Stimulated activated CD8-positive, alpha-beta memory T cell treated with anti-CD3 and anti-CD28 coated beads, Interleukin-7, amount 100 ng/mL, for 48 hours (primary cell): ENCODE data around the gene XAB2.
"Not testable (repeated sequence)": the region's sequence is repeated elsewhere in the genome, so short reads cannot be mapped to it uniquely, and the experiment has no call there.

Experiments
- DNase-seq, 2 donors: peaks; one replicate each; pipeline ENCODE4 v3.0.0-alpha.2; 2020; ENCODE audit warnings: low read depth in 1 of 2; ENCODE audit errors: extremely low read depth in 1 of 2

The XAB2 gene

DNA sequence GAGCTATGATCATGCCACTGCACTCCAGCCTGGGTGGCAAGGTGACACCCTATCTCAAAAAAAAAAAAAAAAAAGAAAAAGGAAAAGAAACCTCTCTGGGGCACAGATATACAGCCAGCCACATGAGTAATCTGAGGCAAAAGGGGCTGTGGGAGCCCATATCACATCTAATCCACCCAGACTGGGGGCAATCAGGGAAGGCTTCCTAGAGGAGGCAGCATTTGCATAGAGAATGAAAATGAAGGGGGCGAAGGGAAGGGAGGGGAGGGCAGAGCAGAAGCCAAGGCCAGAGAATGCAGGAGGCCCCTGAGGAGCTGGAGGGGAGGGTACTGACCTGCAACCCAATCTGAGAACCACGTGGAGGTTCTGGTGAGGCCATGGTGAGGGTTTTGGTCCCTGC is 20.8 kb upstream of the XAB2 start:
- no peak for DNase-seq

DNA sequence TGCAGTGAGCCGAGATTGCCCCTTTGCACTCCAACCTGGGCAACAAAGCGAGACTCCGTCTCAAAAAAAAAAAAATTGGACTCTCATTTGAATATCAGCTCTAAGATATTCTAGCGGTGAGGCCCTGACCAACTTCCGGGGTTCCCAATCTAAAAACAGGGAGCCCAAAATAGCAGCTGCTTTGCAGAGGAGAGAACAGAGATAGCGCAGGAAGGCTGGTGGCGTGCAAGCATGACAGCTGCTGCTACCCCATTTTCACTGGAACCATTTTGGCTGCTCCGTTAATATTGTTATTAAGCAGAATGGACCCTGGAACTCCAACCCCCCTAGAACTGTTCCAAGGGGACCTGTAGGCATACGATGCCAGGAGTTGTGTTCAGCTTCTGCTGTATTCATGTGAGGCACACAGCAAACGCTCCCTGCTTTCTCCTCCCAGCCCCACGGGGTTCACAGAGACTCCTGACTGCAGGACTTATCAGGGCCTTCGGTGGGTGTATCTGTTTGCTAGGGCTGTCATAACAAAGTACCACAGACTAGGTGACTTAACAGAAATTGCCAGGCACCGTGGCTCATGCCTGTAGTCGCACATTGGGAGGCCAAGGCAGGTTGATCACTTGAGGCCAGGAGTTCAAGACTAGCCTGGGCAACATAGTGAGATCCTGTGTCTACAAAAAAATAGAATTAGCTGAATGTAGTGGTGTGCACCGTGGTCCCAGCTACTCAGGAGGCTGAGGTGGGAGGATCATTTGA is 19.1 kb upstream of the XAB2 start:
- no peak for DNase-seq

DNA sequence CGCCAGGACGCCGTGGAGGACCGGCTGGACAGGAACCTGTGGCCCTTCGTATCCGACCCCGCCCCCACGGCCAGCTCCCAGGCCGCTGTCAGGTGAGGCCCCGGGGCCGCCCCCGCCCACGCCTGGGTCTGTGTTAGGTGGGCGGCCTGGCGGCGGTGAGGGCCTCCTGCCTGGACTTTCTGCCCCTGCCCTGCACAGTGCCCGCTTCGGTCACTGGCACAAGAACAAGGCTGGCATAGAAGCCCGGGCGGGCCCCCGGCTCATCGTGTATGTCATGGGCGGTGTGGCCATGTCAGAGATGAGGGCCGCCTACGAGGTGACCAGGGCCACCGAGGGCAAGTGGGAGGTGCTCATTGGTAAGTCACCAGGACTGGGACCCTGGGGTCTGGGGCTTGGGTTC is 17.8 kb upstream of the XAB2 start:
- no peak for DNase-seq

DNA sequence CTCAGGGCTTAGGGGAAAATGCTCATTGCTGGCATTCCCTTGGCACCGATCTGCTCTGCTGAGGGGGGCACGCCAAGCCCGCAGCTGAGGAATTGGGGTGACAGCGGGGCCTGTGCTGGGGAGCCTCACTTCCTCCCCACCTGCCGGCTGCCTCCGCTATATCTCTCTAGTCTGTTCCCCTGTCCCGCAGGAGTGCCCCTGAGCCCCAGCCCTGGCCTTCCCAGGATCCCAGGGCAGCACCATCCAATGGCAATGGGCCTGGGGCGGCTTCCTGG is 17.0 kb upstream of the XAB2 start:
- DNase-seq, result no peak

DNA sequence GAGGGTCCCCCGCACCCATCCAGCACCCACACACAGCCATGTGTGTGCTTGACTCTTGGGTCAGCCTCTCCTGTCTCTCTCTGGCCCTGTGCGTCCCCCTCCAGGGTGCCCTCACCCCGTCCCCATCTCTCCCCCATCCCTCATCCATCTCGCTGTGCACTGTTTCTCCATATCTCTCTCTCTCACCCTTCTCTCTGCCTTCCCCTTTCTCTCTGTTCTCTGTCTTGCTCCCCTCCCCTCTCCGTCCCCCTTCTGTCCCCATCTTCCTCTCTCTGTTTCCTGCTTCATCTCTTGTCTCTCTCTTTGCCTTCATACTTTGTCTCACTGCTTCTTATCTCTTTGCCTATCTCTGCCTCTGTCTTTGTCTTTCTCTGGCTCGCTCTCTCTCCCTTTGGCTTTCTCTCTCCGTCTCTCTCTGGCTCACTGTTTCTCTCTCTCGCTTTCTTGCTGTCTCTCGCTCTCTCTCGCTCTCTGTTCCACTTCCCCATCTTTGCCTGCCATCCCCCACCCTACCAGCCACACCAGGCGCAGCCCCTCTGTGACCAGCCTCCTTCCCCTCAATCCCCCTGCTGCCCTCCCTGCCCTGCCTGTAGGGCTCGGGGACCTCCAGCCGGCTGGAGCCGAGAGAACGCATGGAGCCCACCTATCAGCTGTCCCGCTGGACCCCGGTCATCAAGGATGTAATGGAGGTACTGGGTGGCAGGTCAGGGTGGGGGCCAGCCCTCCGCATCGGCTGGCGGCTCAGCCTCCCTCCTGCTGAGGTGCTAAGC is 16.5 kb upstream of the XAB2 start:
- DNase-seq, result no peak

DNA sequence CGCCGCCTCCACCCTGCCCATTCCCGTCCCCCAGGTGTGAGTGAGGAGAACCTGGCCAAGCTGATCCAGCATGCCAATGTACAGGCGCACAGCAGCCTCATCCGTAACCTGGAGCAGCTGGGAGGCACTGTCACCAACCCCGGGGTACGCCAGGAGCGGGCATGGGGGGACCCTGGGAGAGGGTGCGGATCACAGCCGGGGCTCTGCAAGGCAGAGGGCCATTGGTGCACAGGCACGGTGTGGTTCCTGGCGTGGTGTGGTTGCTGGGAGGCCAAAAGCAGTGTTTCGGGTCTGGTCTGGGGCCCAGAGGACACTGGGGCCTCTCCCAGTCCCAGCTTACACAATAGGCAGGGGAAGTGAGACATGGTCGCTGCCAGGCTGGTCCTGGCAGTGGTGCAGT is 15.8 kb upstream of the XAB2 start:
- no peak for DNase-seq

DNA sequence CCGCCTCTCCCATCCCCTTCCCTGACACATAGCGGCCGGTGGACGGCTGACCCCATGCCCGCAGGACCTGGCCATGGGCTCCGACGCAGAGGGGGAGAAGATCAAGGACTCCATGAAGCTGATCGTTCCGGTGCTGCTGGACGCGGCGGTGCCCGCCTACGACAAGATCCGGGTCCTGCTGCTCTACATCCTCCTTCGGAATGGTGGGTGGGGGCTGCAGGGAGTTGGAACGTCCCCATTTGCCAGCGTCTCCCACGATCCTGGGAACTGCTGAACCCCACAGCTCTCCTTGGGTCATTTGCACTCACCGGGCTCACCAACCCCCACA is 15.2 kb upstream of the XAB2 start:
- no peak for DNase-seq

DNA sequence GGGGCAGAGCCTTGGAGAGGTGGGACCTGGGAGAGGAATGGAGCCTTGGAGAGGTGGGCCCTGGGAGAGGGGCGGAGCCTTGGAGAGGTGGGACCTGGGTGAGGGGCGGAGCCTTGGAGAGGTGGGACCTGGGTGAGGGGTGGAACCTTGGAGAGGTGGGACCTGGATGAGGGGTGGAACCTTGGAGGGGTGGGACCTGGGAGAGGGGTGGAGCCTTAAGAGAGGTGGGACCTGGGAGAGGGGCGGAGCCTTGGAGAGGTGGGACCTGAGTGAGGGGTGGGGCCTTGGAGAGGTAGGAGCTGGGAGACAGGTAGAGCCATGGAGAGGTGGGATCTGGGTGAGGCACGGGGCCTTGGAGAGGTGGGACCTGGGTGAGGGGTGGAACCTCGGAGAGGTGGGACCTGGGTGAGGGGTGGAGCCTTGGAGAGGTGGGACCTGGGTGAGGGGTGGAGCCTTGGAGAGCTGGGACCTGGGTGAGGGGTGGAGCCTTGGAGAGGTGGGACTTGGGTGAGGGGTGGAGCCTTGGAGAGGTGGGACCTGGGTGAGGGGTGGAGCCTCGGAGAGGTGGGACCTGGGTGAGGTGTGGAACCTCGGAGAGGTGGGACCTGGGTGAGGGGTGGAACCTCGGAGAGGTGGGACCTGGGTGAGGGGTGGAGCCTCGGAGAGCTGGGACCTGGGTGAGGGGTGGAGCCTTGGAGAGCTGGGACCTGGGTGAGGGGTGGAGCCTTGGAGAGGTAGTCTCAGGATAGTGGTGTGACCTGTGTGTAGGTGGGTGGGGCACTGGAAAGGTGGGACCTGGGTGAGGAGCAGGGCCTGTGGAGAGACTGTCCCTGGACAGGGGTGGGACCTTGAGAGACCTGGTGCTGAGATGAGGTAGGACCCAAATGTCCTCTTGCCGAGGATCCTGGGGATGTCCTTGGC is 14.5 kb upstream of the XAB2 start:
- not testable (repeated sequence) for DNase-seq

DNA sequence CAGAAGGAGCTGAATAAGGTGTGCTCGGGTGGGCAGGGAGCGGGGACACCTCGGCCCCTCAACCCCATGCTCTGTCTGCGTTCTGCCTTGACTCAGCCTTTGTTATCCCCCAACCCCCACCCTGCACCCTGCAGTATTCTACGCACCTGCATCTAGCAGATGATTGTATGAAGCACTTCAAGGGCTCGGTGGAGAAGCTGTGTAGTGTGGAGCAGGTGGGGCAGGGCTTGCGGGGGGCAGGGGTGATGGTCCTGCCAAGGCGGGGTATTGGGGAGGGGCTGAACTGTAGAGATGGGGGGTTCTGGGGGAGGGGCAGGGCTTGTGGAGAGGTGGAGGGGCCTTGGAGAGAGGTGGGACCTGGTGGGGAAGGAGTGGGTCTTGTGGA is 13.7 kb upstream of the XAB2 start:
- DNase-seq, result no peak

DNA sequence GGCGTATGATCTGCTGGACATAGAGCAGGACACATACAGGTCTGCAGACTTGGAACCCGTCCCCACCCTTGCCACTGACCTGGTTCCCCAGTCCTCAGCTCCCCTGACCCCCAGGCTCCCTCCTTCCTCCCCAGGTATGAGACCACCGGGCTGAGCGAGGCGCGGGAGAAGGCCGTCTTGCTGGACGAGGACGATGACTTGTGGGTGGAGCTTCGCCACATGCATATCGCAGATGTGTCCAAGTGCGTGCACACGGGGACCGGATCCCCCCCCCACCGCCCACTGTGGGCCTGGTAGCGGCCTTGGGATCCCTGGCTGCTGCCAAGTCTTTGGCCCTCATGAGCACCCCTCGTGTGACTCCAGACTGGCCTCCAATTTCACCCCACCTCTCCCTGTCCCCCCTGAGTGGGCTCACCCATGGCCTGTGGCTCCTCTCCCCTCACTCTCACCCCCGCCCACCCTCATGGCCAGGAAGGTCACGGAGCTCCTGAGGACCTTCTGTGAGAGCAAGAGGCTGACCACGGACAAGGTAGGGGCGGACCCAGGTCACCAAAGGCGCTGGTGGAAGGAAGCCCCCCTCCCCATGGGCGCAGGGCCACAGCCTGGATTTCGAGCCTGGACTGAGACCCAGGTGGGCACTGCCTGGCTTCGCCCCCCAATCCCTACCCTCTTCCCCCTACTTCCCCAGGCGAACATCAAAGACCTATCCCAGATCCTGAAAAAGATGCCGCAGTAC is 13.1 kb upstream of the XAB2 start:
- DNase-seq, result no peak

DNA sequence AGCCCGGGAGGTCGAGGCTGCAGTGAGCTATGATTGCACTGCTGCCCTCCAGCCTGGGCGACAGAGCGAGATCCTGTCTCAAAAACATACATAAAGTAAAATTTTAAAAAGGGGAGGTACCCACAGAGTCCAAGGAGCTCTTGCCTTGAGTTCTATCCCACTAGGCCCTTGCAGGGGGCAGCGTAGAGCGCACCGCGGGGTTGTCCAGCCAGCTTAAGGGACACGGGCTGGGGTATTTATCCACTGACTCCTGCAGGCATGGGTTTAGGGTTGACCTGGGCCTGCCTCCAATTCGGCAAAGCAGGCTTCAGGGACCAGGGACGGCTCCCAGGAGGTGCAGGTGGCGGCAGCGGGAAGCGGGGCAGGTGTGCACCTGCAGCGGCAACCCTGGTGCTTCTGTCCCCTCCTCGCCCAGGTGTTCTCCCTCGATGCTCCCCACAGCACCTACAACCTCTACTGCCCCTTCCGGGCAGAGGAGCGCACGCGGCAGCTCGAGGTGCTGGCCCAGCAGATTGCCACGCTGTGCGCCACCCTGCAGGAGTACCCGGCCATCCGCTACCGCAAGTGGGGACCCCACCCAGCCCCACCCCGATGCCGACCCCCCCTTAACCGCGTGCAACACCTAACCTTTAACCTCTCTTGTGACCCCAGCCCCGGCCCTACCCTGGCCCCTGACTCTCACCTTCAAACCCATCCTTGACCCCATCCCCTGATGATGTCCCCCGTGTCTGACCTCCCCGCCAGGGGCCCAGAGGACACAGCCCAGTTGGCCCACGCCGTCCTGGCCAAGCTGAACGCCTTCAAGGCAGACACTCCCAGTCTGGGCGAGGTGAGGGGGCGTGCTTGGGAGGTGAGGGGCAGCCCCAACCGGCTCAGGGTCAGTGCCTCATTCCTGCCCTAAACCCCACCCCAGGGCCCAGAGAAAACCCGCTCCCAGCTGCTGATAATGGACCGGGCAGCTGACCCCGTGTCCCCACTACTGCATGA is 12.2 kb upstream of the XAB2 start:
- no peak for DNase-seq

DNA sequence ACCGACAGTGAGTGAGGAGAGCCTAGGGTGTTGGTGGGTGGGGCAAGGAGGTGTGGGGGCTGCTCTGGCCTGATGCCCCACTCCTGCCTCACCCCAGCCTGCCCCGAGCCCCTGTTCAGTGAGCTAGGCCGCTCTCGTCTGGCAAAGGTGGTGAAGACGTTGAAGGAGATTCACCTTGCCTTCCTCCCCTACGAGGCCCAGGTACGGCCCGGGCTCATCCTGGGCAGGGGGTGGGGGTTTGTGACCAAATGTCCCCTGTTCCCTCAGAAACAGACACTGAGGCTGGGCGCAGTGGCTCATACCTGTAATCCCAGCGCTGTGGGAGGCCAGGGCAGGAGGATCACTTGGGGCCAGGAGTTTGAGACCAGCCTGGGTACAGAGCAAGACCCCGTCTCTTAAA is 11.5 kb upstream of the XAB2 start:
- DNase-seq, result no peak

DNA sequence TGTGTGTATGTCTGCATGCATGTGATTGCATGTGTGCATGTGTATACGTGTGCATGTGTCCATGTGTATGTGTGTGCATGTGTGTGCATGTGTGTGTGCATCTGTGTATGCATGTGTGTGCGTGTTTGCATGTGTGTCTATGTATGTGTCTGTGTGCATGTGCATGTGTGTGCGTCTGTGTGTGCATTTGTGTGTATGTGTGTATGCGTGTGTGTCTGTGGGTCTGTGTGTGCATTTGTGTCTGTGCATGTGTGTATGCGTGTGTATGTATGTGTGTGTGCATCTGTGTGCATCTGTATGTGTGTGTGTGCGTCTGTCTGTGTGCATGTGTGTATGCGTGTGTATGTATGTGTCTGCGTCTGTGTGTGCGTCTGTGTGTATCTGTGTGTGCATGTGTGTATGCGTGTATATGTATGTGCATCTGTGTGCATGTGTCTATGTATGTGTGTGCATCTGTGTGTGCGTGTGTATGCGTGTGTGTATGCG is 10.6 kb upstream of the XAB2 start:
- no peak for DNase-seq

DNA sequence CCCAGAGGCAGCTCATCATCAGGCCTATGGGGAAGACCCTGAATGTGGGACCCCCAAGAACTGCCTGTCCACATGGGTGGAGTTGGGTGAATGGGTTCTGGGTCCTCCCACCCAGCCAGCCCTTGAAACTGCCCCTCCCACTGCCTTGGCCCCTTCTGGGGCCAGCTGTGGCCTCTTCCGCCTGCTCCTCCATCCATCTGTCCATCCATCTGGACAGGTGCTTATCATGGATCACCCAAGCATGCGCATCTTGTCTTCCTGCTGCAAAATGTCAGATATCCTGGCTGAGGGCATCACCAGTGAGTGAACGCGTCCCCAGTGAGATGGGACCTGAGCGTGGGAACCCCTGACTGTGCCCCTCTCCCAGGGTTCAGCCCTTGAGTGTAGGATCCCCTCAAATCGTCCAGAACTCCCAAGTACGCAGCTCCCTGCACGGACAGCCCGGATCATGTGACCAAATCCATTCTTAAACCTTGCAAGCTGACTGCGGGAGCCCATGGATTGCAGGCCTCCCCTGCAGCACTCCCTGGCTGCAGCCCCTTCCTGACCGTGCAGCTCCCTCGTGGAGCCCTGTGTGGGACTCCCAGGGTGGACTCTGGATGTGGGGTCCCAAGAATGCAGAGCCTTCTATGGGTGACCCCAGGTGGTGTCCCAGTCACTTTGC is 9.6 kb upstream of the XAB2 start:
- DNase-seq, result no peak

DNA sequence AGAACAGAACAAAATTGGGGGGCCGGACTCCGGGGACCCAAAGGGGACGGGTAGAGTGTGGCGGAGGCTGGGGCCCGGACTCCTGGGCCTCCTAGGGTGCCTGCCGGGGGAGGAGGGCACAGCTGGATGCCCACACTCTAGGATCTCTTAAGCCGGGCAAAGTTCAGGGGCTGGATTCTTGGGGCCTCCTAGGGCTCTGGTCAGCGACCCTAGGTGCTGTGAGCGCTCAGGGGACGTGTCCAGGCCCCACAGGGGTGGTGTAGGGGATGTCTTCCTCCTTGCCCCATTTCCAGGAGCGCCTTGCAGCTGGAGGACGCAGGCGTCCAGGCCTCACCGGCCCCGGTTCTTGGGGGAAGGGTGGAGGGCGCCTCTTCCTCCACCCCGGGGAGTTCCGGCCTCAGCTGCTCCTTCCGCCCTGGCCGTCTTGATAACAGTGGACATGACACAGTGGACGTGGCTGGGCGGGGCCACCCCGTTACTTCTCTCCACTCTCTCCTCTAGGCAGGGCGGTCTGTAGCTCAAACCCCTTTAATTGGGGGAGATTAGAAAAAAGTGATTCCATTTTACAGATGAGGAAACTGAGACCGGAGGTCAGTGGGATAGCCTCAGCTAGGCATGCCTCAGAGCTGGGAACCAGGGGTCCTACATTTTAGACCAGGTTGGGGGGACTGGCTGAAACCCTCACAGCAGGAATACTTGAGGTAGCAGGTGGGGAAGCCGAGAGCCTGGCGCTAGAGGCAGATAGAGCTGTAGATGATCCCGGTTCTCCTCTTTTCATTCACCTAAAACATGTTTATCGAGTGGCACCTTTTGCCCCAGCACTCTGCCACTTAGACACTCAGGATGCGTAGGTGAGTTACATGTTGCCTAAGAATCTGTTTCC is 8.3 kb upstream of the XAB2 start:
- no peak for DNase-seq

DNA sequence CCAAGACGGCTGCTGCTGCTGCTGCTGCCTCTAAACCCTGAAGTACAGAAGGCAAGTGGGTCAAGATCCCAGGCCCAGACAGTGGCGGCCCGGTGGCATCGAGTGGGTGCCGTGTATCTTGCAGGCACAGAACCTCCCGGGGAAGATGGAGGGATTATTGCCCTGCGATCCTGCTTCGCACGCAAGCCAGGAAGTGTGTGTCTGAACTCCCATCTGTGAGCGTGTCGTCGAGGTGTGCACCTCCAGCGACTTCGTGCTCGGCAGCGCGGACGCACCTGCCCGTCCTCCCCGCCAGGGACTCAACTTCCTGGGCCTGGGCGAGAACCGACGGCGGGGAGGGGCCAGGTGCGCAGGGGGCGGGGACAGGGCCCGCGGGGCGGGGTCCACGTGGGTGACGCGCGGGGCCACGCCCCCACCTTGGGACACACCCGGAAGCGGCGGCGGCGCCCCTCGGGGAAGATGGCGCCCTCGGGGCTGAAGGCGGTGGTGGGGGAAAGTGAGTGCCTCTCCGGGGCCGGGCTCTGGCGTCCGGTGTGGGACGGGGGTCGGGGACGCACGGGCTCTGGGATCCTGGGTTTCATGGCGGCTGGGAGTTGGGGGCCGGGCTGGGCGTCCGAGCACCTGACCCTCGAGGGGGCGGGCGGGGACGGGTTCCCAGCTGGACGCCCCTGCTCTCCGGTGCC is 7.5 kb upstream of the XAB2 start, which contains the start of gene STXBP2:
Gene STXBP2 (plus strand): TSS at position 420 of the 683 bp plus-strand sequence. CDS start 40 bp downstream, at position 460.
- peak; percentile 73 to 79 for DNase-seq

DNA sequence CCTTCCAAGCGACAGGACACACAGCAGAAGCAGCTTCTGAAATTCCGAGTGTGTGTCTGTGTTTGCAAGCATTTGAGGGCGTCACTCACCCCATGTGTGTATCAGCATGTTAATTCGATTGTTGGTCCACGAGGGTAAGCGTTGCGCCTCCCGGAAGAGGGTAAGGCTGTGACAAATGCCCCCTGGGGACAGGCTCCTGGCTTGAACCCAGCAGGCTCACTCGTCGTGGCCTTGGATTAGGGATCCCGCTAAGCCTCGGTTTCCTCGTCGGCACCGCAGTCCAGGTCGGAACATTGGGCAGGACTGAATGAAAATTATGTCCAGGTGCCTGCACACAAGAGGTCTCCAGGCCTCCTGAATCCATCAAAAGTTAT is 7.0 kb upstream of the XAB2 start:
- no peak for DNase-seq

DNA sequence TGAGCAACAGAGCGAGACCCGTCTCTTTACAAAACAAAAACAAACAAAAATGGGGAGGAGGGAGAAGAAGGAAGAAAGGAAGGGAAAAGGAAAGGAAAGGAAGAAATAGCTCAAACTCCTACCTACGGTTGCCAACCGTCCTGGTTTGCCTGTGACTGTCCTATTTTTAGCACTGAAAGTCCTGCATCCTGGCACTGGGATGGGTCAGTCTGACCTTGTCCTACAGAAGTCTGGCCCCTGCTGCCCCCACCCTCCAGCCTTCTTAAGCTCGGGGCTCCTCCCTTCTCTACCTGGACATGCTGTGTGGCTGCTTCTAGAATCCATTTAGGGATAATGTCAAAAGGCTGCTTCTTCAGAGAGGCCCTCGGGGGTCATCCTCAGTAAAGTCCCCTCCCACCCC is 6.3 kb upstream of the XAB2 start:
- no peak for DNase-seq
